ENCODE data around the gene PTPN1. TPM values are rescaled to one million over a fixed set of nuclear protein-coding genes. Genes with fewer than 3 reads are reported as not detected.
"Not testable (repeated sequence)": the region's sequence is repeated elsewhere in the genome, so short reads cannot be mapped to it uniquely, and the experiment has no call there.

Gene PTPN1
- total RNA-seq, 1 donor from 2014 or later, result 30.3 TPM

DNA sequence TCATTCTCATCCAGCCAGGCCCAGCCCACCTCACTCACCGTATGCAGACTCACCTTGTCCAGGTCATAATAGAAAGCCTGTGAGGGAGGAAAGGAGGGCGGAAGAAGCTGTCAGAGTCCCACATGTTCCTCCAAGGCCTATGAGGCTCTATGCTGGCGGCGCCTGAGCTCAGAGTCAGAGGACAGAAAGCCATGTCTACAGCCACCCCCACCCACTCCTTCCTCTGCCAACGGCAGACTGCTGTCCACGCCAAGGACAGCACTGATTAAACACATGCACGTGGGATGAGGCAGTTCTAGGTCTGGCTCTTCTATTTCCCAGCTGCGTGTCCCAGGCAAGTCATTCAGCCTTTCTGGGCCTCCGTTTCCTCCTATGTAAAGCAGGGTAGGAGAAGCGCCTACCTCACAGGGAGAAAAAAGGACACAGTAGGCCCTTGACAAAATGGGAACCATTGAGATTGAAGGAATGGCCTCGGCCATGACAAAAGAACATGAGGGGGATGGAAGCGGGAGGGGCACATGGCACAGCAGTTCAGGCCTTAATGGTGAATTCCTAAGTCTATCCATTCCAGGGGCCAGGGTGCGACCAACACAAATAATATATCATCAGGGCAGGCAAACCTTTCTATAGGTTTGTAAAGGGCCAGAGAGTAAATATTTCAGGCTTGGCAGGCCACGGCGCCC, 101.1 kb downstream of the PTPN1 start:
- Mint-ChIP-seq H3K27me3 (ENCODE audit: low read depth) (peaks cover 2% of the 10 kb centered on the region), H3K4me3 (ENCODE audit: unreplicated experiment) (no peak overlapping the region), H3K4me1 (ENCODE audit: low read depth) (no peaks in the 10 kb centered on the region), H3K36me3 (ENCODE audit: low read depth) (no peaks in the 10 kb centered on the region), H3K27ac (ENCODE audit: unreplicated experiment) (no peak overlapping the region), H3K9me3 (ENCODE audit: low read depth) (no peaks in the 10 kb centered on the region)
- TF ChIP-seq, protein P1, sequence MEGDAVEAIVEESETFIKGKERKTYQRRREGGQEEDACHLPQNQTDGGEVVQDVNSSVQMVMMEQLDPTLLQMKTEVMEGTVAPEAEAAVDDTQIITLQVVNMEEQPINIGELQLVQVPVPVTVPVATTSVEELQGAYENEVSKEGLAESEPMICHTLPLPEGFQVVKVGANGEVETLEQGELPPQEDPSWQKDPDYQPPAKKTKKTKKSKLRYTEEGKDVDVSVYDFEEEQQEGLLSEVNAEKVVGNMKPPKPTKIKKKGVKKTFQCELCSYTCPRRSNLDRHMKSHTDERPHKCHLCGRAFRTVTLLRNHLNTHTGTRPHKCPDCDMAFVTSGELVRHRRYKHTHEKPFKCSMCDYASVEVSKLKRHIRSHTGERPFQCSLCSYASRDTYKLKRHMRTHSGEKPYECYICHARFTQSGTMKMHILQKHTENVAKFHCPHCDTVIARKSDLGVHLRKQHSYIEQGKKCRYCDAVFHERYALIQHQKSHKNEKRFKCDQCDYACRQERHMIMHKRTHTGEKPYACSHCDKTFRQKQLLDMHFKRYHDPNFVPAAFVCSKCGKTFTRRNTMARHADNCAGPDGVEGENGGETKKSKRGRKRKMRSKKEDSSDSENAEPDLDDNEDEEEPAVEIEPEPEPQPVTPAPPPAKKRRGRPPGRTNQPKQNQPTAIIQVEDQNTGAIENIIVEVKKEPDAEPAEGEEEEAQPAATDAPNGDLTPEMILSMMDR (IDR thresholded peaks at IDR 0.05), result no peak
- DNase-seq (ENCODE audit: low spot score), result no peak

DNA sequence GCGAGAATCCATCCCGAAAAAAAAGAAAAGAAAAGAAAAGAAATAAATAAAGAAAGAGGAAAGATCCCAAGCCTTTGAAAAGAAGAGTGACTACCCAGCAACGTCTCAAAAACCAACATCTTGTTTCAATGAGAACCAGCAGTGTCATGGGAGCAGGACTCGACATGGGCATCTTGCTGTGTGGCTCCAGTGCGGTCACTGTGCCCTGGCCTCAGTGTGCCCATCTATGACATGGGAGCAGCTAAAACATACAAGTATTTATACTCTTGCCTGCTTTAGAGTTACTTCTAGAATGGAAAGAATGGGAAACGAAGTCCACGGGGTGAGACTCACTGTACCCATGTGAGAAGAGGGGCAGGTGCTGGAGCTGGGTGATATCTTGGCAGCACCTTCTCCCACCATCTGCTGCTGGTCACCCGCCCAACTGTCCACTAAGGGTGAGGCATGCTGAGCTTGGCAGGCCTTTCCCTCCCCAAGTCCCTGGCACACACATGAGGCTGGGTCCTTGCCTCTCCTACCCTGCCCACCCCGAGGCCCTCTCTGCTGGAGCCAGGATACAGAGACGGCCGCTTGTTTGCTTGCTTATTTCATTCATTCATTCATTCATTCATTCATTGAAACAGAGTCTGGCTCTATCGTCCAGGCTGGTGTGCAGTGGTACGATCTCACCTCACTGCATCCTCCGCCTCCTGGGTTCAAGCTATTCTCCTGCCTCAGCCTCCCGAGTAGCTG, 103.4 kb downstream of the PTPN1 start:
- Mint-ChIP-seq H3K27me3 (ENCODE audit: low read depth) (peaks cover 2% of the 10 kb centered on the region), H3K9me3 (ENCODE audit: low read depth) (no peaks in the 10 kb centered on the region), H3K27ac (ENCODE audit: unreplicated experiment) (no peak overlapping the region), H3K4me3 (ENCODE audit: unreplicated experiment) (no peak overlapping the region), H3K36me3 (ENCODE audit: low read depth) (no peaks in the 10 kb centered on the region), H3K4me1 (ENCODE audit: low read depth) (peaks cover 3% of the 10 kb centered on the region)
- TF ChIP-seq, protein P1 (IDR thresholded peaks at IDR 0.05), result no peak
- no peak for DNase-seq (ENCODE audit: low spot score)

DNA sequence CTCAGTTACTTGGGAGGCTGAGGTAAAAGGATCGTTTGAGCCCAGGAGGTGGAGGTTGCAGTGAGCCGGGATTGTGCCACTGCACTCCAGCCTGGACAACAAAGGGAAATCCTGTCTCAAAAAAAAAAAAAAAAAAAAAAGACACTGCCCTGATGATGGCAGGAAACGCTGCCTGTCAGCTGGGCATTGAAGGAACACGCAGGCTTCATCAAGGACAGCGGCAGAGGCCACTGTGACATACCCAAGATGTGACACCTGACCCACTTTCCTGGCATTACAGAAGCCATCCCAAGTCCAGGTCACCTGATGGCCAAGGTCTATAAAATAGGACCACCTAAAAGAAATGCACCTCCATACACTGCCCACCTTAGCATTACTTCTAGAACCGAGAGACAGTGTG, 105.2 kb downstream of the PTPN1 start:
- Mint-ChIP-seq H3K36me3 (ENCODE audit: low read depth) (no peaks in the 10 kb centered on the region), H3K4me3 (ENCODE audit: unreplicated experiment) (no peak overlapping the region), H3K4me1 (ENCODE audit: low read depth) (peaks cover 7% of the 10 kb centered on the region), H3K27ac (ENCODE audit: unreplicated experiment) (no peak overlapping the region), H3K9me3 (ENCODE audit: low read depth) (no peaks in the 10 kb centered on the region), H3K27me3 (ENCODE audit: low read depth) (peaks cover 2% of the 10 kb centered on the region)
- no peak for DNase-seq (ENCODE audit: low spot score)
- TF ChIP-seq, protein P1 (IDR thresholded peaks at IDR 0.05), result no peak

DNA sequence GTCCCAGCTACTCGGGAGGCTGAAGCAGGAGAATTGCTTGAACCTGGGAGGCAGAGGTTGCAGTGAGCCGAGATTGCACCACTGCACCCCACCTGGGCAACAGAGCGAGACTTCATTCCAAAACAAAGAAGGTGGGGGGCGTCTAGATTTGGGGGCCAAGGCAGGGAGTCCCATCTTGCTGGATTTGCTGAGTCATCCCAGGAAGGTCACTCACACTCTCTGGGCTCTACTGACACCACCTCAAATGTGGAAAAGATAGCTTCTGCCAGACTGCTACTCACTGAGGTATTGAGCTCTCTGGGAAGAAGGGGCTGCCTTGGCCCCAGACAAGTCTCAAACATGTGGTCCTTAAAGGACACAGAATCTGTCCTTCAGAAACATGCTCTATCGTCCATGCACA, 106.8 kb downstream of the PTPN1 start:
- H3K4me1 Mint-ChIP-seq (ENCODE audit: low read depth), result peaks cover 7% of the 10 kb centered on the region
- H3K4me3 Mint-ChIP-seq (ENCODE audit: unreplicated experiment), result no peak overlapping the region
- no peaks in the 10 kb centered on the region for H3K36me3 Mint-ChIP-seq (ENCODE audit: low read depth)
- TF ChIP-seq, protein P1 (IDR thresholded peaks at IDR 0.05), result no peak
- H3K27ac Mint-ChIP-seq (ENCODE audit: unreplicated experiment), result no peak overlapping the region
- peaks cover 2% of the 10 kb centered on the region for H3K27me3 Mint-ChIP-seq (ENCODE audit: low read depth)
- peaks cover 5% of the 10 kb centered on the region for H3K9me3 Mint-ChIP-seq (ENCODE audit: low read depth)
- DNase-seq (ENCODE audit: low spot score), result no peak

DNA sequence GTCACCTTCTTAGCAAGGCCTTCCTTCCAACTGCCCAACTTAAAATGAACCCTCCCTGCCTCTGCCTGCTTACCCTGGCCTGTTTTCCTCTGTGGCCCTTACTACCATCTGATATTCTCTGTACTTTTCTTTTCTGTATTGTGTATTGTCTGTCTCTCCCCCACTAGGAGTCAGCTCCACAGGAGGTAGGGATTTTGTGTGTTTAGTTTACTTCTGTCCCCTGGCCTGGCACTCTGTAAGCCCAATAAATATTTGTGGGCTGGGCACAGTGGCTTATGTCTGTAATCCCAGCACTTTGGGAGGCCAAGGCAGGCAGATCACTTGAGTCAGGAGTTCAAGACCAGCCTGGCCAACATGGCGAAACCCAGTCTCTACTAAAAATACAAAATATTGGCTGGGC, 108.4 kb downstream of the PTPN1 start:
- peaks cover 5% of the 10 kb centered on the region for H3K9me3 Mint-ChIP-seq (ENCODE audit: low read depth)
- no peak for DNase-seq (ENCODE audit: low spot score)
- H3K27me3 Mint-ChIP-seq (ENCODE audit: low read depth), result no peaks in the 10 kb centered on the region
- H3K36me3 Mint-ChIP-seq (ENCODE audit: low read depth), result no peaks in the 10 kb centered on the region
- TF ChIP-seq, protein P1 (IDR thresholded peaks at IDR 0.05), result no peak
- no peak overlapping the region for H3K4me3 Mint-ChIP-seq (ENCODE audit: unreplicated experiment)
- H3K27ac Mint-ChIP-seq (ENCODE audit: unreplicated experiment), result no peak overlapping the region
- peaks cover 7% of the 10 kb centered on the region for H3K4me1 Mint-ChIP-seq (ENCODE audit: low read depth)

DNA sequence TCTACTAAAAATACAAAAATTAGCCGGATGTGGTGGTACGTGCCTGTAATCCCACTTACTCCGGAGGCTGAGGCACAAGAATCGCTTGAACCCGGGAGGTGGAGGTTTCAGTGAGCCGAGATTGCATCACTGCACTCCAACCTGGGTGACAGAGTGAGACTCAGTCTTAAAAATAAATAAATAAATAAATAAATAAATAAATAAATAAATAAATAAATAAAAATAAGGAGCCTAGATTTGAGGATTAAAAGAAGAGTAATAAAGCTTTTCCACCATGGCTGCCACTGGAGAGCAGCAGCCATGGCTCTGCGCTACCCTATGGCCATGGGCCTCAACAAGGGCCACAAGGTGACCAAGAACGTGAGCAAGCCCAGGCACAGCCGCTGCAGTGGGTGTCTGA, 110.3 kb downstream of the PTPN1 start:
- not testable (repeated sequence) for H3K27ac Mint-ChIP-seq (ENCODE audit: unreplicated experiment); H3K36me3 Mint-ChIP-seq (ENCODE audit: low read depth); DNase-seq (ENCODE audit: low spot score); H3K9me3 Mint-ChIP-seq (ENCODE audit: low read depth); H3K4me1 Mint-ChIP-seq (ENCODE audit: low read depth); H3K27me3 Mint-ChIP-seq (ENCODE audit: low read depth); H3K4me3 Mint-ChIP-seq (ENCODE audit: unreplicated experiment)

All from chondrocyte (in vitro differentiated cells).